HG02970 (cell line): ENCODE measurements around the gene ENTR1.

Source experiments
- ATAC-seq: cut with Tn5 transposase; IDR thresholded peaks from one replicate; pipeline ENCODE4 v1.9.1; 2021; ENCODE audit warnings: mild to moderate bottlenecking, moderate library complexity, moderate number of reproducible peaks; ENCODE audit not compliant: unreplicated experiment, low FRiP score

ENTR1 gene

GRCh38 chr9:136380381-136380780 is 30.0 kb downstream of the ENTR1 start:
- no peak for ATAC-seq

GRCh38 chr9:136379891-136380290 is 30.5 kb downstream of the ENTR1 start:
- ATAC-seq, result no peak

GRCh38 chr9:136379401-136379800 is 31.0 kb downstream of the ENTR1 start:
- no peak for ATAC-seq

GRCh38 chr9:136379003-136379287 is 31.5 kb downstream of the ENTR1 start:
- ATAC-seq, result no peak

GRCh38 chr9:136378170-136379002 is 32.0 kb downstream of the ENTR1 start:
- ATAC-seq, result no peak

- ATAC-seq, result no peak
Observed at GRCh38 chr9:136377341-136378169, 32.9 kb downstream of the ENTR1 start.

GRCh38 chr9:136376457-136376856 is 34.0 kb downstream of the ENTR1 start:
- no peak for ATAC-seq

- no peak for ATAC-seq
Observed at GRCh38 chr9:136375096-136375495, 35.3 kb downstream of the ENTR1 start.

- no peak for ATAC-seq
Observed at GRCh38 chr9:136374183-136374575, 36.2 kb downstream of the ENTR1 start.

- ATAC-seq, result no peak
Observed at GRCh38 chr9:136373300-136374182, 36.9 kb downstream of the ENTR1 start, which contains the start of gene CARD9. Gene CARD9, minus strand, starts transcription at chr9:136373669. Its CDS starts 1,591 bp downstream, at chr9:136372078.

- ATAC-seq, result no peak
Observed at GRCh38 chr9:136372561-136373299, 37.7 kb downstream of the ENTR1 start.

GRCh38 chr9:136372006-136372405 is 38.4 kb downstream of the ENTR1 start:
- ATAC-seq, result no peak

GRCh38 chr9:136371533-136371880 is 38.9 kb downstream of the ENTR1 start:
- ATAC-seq, result no peak

GRCh38 chr9:136370687-136371532 is 39.5 kb downstream of the ENTR1 start:
- no peak for ATAC-seq

GRCh38 chr9:136370037-136370436 is 40.4 kb downstream of the ENTR1 start:
- ATAC-seq, result no peak

- ATAC-seq, result no peak
Observed at GRCh38 chr9:136368190-136368589, 42.2 kb downstream of the ENTR1 start.

GRCh38 chr9:136367296-136368145 is 42.9 kb downstream of the ENTR1 start:
- ATAC-seq, result no peak

- no peak for ATAC-seq
Observed at GRCh38 chr9:136366826-136367225, 43.6 kb downstream of the ENTR1 start.
